ENCODE results near the gene MCFD2.

Gene MCFD2

GRCh38 chr2:46852598-46852997, 63.0 kb downstream of the MCFD2 start:
- in situ Hi-C loops (cut with MboI; ENCODE audit: low sequenced_read_pairs): no loop called here

DNA sequence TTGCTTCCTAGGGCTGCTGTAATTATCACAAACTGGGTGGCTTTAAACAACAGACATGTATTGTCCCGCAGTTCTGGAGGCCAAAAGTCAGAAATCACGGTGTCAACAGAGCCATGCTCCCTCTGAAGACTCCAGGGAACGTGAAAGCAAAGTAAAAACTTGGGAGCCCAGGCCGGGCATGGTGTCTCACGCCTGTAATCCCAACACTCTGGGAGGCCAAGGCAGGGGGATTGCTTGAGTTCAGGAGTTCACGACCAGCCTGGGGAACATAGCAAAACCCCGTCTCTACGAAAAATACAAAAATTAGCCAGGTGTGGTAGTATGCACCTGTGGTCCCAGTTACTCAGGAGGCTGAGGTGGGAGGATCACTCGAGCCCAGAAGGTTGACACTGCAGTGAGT, 63.5 kb downstream of the MCFD2 start:
- in situ Hi-C loops (cut with MboI; ENCODE audit: low sequenced_read_pairs): no loop called here
